Mesothelial cell of epicardium (in vitro differentiated cells): ENCODE measurements around the gene KDM7A. TPM values are rescaled to one million over a fixed set of nuclear protein-coding genes. Genes with fewer than 3 reads are reported as not detected.

Experiments
- DNase-seq, 2 experiments: peaks; one replicate each; pipeline ENCODE4 v3.0.0; 2021; ENCODE audit warnings: low spot score in 2 of 2; ENCODE audit not compliant: unreplicated experiment in 2 of 2
- H3K27ac Mint-ChIP-seq: 2 replicates; pipeline ENCODE4 v1.8.0; 2021; ENCODE audit warnings: mixed read lengths
- H3K27me3 Mint-ChIP-seq: 2 replicates; pipeline ENCODE4 v1.8.0; 2021; ENCODE audit warnings: low read depth, mixed read lengths
- H3K36me3 Mint-ChIP-seq: 2 replicates; pipeline ENCODE4 v1.8.0; 2021; ENCODE audit warnings: mixed read lengths
- H3K4me1 Mint-ChIP-seq: 2 replicates; pipeline ENCODE4 v1.8.0; 2021; ENCODE audit warnings: mixed read lengths
- H3K4me3 Mint-ChIP-seq: 2 replicates; pipeline ENCODE4 v1.8.0; 2021; ENCODE audit warnings: mild to moderate bottlenecking, moderate library complexity, mixed read lengths
- H3K9me3 Mint-ChIP-seq: 2 replicates; pipeline ENCODE4 v1.8.0; 2021; ENCODE audit warnings: mixed read lengths
- CTCF ChIP-seq: fragments of 200-600 bp; sonication (generic); IDR thresholded peaks from one replicate; pipeline ENCODE4 v1.5.0; 2021; ENCODE audit warnings: antibody characterized with exemption; ENCODE audit not compliant: unreplicated experiment
- total RNA-seq: library from RNA; stranded (reverse); gene quantifications from 3 replicates; pipeline ENCODE4 v1.2.1, GENCODE V29; 2021

Gene KDM7A
- total RNA-seq, 1 donor from 2014 or later: 8.4 TPM

- H3K4me1 Mint-ChIP-seq: peaks cover 24% of the 10 kb centered on the region
- peak overlapping the region; percentile 32 for H3K27ac Mint-ChIP-seq
- H3K4me3 Mint-ChIP-seq: peak overlapping the region; percentile 72
- H3K36me3 Mint-ChIP-seq: peaks cover 3% of the 10 kb centered on the region
- no peaks in the 10 kb centered on the region for H3K27me3 Mint-ChIP-seq
- no peak for DNase-seq
- peaks cover 9% of the 10 kb centered on the region for H3K9me3 Mint-ChIP-seq
- no peak for TF ChIP-seq CTCF
Observed at GRCh38 chr7:140060788-140061606, 115.8 kb downstream of the KDM7A start.

- peaks cover 3% of the 10 kb centered on the region for H3K36me3 Mint-ChIP-seq
- DNase-seq: no peak
Observed at GRCh38 chr7:140060243-140060630, 116.5 kb downstream of the KDM7A start.

GRCh38 chr7:140059273-140060242 lies 117.2 kb downstream of the KDM7A start:
- Mint-ChIP-seq H3K36me3 (peaks cover 3% of the 10 kb centered on the region), H3K27ac (peak overlapping the region; percentile 21), H3K27me3 (no peaks in the 10 kb centered on the region), H3K4me1 (peaks cover 24% of the 10 kb centered on the region), H3K4me3 (no peak overlapping the region), H3K9me3 (peaks cover 4% of the 10 kb centered on the region)
- DNase-seq: no peak
- no peak for TF ChIP-seq CTCF

More at GRCh38 chr7:140060243-140060630, 116.5 kb downstream of the KDM7A start:
- no peak overlapping the region for H3K4me3 Mint-ChIP-seq
- H3K9me3 Mint-ChIP-seq: peaks cover 4% of the 10 kb centered on the region
- H3K4me1 Mint-ChIP-seq: peaks cover 24% of the 10 kb centered on the region
- no peaks in the 10 kb centered on the region for H3K27me3 Mint-ChIP-seq
- no peak for TF ChIP-seq CTCF
- no peak overlapping the region for H3K27ac Mint-ChIP-seq

DNA sequence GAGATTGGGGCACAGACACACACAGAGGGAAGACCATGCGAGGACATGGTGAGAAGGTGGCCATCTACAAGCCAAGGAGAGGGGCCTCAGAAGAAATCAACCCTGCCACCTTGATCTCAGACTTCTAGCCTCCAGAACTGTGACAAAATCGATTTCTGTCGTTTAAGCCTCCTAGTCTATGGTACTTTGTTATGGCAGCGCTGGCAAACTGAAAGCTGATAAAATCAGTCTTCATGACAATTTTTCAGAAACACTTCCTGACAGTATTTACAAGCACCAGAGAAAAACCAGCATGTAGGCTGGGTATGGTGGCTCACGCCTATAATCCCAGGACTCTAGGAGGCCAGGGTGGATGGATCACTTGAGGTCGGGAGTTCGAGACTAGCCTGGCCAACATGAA lies 118.3 kb downstream of the KDM7A start:
- Mint-ChIP-seq H3K36me3 (peaks cover 7% of the 10 kb centered on the region), H3K4me3 (no peak overlapping the region), H3K27ac (no peak overlapping the region), H3K9me3 (no peaks in the 10 kb centered on the region), H3K4me1 (peaks cover 24% of the 10 kb centered on the region), H3K27me3 (no peaks in the 10 kb centered on the region)
- no peak for DNase-seq
- no peak for TF ChIP-seq CTCF

DNA sequence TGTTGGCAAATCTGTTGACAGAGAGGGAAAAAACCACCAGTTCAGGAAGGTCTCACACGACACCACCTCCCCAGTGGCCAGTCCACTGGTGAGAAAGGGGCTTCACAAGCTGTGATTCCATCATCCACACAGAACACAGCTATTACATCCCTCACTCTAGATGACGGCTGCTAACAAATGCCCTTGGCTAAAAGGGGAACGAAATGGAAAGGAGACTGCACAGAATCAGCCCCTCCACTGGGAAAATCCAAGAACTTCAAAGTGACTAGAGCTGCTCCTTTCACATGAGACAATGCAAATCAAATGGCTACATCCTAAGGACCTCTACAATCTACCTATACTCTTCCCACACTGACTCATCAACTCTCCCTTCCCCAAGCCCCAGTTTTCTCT lies 119.6 kb downstream of the KDM7A start:
- H3K27me3 Mint-ChIP-seq: no peaks in the 10 kb centered on the region
- DNase-seq: no peak
- no peak overlapping the region for H3K4me3 Mint-ChIP-seq
- peaks cover 12% of the 10 kb centered on the region for H3K36me3 Mint-ChIP-seq
- H3K9me3 Mint-ChIP-seq: no peaks in the 10 kb centered on the region
- no peak for TF ChIP-seq CTCF
- H3K4me1 Mint-ChIP-seq: peaks cover 24% of the 10 kb centered on the region
- no peak overlapping the region for H3K27ac Mint-ChIP-seq
